GM21529 (cell line): ENCODE data around the gene CENPV.

Source experiments
- ATAC-seq: cut with Tn5 transposase; IDR thresholded peaks from one replicate; pipeline ENCODE4 v1.9.1; 2021; ENCODE audit not compliant: unreplicated experiment

The CENPV gene

GRCh38 chr17:16363749-16364536 is 10.7 kb upstream of the CENPV start:
- ATAC-seq, result peak; percentile 61

- ATAC-seq, result no peak
Measured at GRCh38 chr17:16361874-16362273, 8.6 kb upstream of the CENPV start.

- ATAC-seq, result no peak
Measured at GRCh38 chr17:16358394-16358793, 5.1 kb upstream of the CENPV start.

GRCh38 chr17:16354585-16354984 is 1.3 kb upstream of the CENPV start:
- no peak for ATAC-seq

GRCh38 chr17:16352667-16353316 is 477 bp downstream of the CENPV start:
- peak; percentile 51 for ATAC-seq

GRCh38 chr17:16352303-16352666 is 984 bp downstream of the CENPV start:
- no peak for ATAC-seq

- no peak for ATAC-seq
Measured at GRCh38 chr17:16351831-16352230, 1.4 kb downstream of the CENPV start.

- ATAC-seq, result no peak
Measured at GRCh38 chr17:16349431-16349830, 3.8 kb downstream of the CENPV start.

GRCh38 chr17:16348586-16348985 is 4.7 kb downstream of the CENPV start:
- ATAC-seq, result no peak

GRCh38 chr17:16346721-16347271 is 6.5 kb downstream of the CENPV start:
- no peak for ATAC-seq

- no peak for ATAC-seq
Measured at GRCh38 chr17:16345565-16345964, 7.7 kb downstream of the CENPV start.

- no peak for ATAC-seq
Measured at GRCh38 chr17:16343569-16343968, 9.7 kb downstream of the CENPV start.

- no peak for ATAC-seq
Measured at GRCh38 chr17:16342979-16343378, 10.3 kb downstream of the CENPV start.

- no peak for ATAC-seq
Measured at GRCh38 chr17:16339959-16340358, 13.3 kb downstream of the CENPV start.

GRCh38 chr17:16339402-16339801 is 13.9 kb downstream of the CENPV start:
- ATAC-seq, result no peak

GRCh38 chr17:16338391-16338790 is 14.9 kb downstream of the CENPV start:
- no peak for ATAC-seq

- ATAC-seq, result no peak
Measured at GRCh38 chr17:16329519-16330271, 23.6 kb downstream of the CENPV start.

GRCh38 chr17:16328997-16329396 is 24.3 kb downstream of the CENPV start:
- ATAC-seq, result no peak

GRCh38 chr17:16327018-16327417 is 26.3 kb downstream of the CENPV start:
- ATAC-seq, result no peak

- ATAC-seq, result no peak
Measured at GRCh38 chr17:16325964-16326363, 27.3 kb downstream of the CENPV start.

GRCh38 chr17:16322636-16323035 is 30.6 kb downstream of the CENPV start:
- no peak for ATAC-seq

GRCh38 chr17:16319969-16320368 is 33.3 kb downstream of the CENPV start:
- no peak for ATAC-seq
